PC-3 (cell line): ENCODE data around the gene CFAP45.

Experiments used
- CTCF ChIP-seq: fragments of 300-600 bp; sonication (generic); conservative IDR thresholded peaks from 2 replicates; pipeline ENCODE4 v1.5.1; 2017; ENCODE audit warnings: antibody characterized with exemption, low read depth, mild to moderate bottlenecking, low read length
- EZH2phosphoT487 ChIP-seq: fragments of 300-600 bp; sonication (generic); IDR thresholded peaks from 2 replicates; pipeline ENCODE4 v1.6.1; 2018; ENCODE audit warnings: mild to moderate bottlenecking, antibody characterized with exemption, low read length, borderline replicate concordance

DNA sequence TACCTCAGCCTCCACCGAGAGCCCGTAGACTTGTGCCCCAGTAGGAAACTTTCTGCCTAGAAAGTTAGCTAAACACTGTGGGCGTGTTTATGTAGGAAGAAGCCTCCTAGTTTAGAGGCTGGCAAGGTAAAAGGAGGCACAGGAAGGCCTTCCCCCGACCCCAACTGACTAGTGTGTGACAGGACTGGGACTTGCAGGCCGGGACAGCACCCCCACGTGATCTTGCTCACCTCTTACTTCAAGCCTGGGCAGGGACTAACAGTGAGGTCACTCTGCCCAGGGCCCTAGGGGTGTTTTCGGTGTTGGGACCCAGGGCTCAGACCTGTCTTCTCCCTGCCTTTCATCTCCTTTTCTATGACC is 25.7 kb upstream of the CFAP45 start:
- TF ChIP-seq CTCF = no peak
- no peak for TF ChIP-seq EZH2phosphoT487
